DMS 273 treated with DMSO at 0.1 percent for 48 hours (cell line): ENCODE data around the gene HOXB1.
"Not testable (repeated sequence)": the region's sequence is repeated elsewhere in the genome, so short reads cannot be mapped to it uniquely, and the experiment has no call there.

Source experiments
- DNase-seq: peaks from one replicate; lab custom pipeline; 2025; lab: John Stamatoyannopoulos, UW

Gene HOXB1

GRCh38 chr17:48494335-48494734 lies 36.5 kb downstream of the HOXB1 start:
- no peak for DNase-seq

DNA sequence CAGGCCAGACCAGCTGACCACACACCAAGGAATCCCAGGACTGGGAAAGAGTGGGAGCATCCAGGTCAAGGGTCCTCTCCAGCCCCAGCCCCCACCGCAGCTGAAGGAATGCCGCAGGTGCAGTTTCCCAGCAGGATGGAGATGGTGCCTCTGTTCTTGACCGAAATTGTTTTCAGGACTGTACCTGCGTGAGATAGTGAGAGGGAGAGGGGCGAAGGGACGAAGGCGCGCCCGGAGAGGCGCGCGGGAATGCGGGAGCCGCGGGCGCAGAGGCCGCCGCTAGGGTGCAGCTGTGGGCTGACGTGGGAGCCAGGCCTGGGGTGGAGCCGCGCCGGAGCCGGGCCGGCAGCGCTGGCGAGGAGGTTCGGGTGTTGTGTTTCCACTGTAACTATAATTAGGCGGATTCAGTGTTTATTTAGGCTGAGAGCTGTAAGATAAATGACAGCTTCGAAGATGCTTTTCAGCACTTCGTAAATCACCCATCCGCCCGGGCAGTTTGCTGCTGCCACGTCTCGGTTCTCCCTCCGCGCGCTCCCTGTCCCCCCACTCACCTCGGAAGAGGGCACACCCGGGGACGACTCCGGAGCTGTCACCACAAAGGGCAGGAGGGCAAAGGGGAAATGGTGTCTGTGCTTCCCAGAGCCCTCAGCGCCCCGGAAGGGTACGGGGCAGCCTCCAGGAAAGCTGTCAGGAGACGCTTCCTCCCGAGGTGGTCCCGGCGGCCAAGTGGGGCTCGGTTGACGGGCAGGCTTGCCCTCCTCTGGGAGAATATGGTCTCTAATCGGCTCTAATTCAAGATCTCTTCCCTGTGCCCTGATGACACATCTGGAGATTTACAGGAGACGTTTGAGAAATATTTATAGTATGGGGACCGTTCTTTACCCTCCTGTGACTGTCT lies 38.2 kb downstream of the HOXB1 start:
- DNase-seq: no peak

- no peak for DNase-seq
These were observed 39.1 kb downstream of the HOXB1 start for GRCh38 chr17:48491527-48492273.

DNA sequence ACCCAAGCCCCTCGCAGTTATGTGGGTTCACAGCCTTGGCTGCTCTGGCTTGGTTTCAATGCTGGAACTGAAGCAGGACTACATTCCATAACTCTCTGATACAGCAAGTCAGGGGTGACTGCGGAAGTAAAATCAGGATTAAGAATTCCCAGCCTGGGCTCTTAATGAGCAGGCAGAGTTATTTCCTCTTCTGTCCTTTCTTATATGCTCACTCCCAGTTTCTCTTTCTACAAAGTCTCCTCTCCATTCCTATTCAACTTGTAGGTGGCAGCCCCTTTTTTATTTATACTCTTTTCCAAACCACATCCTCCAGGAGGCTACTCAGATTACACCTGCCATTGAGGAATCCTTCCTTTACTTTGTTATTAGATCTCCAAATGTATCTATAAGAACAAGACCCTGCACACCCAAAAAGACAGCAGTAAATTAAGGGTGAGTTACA lies 40.3 kb downstream of the HOXB1 start:
- DNase-seq: no peak

DNA sequence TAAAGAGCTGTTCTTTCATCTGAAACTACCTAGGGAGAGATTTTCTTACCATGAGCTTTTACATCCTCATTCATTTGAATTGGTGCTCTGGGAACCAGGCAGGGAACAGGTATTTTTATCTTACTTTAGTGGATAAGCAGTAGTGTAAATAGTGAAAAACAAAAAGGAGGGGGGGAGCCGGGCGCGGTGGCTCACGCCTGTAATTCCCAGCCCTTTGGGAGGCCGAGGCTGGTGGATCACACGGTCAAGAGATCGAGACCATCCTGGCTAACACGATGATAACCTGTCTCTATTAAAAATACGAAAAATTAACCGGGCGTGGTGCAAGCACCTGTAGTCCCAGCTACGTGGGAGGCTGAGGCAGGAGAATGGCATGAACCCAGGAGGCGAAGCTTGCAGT lies 41.0 kb downstream of the HOXB1 start:
- no peak for DNase-seq

DNA sequence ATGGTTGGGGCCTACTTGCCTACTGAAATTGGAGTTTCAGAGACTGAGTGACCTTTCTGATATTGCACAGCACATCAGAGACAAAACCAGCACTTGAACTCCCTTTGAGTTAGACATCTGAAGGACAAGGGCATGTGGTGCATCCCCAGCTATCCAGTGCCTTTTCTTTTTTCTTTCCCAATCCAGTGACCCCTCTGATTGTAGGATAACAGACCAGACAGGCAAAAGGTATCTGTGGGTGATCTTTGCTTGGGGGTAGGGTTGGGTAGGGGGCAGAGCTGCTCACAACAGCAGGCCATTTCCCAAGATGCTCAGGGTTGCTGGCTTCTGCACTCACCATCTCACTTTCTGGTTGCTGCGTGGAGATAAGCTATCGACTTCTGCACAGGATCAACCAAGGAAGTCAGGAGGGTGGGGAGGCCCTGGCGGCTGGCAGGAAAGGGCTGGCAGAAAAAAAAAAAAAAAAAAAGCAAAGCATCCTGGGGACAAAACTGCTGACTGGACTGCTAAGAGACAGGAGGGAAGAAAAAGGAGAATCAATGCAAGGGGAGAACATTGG lies 42.2 kb downstream of the HOXB1 start:
- DNase-seq: no peak

- DNase-seq: no peak
These were observed 43.6 kb downstream of the HOXB1 start for GRCh38 chr17:48487221-48487620.

DNA sequence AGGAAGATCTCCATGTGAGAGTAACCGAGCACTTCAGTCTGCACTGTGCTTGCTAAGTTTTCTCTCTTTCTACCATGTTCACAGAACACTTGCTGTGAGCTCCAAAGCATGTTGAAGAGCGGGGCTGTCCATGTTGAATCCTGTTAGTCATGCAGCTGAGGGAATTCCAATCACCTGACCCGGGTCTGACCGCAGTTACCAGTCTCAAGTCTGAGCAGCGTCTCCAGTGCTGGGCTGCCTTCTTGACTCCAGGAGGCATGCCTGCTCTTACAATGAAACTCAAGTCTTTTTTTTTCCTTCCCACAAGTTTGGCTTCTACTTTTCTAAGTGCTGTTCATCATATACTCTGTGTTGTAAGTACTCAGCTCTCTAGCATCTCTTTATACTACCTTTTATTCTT lies 44.3 kb downstream of the HOXB1 start:
- DNase-seq: no peak

GRCh38 chr17:48484850-48485249 lies 46.0 kb downstream of the HOXB1 start:
- no peak for DNase-seq

GRCh38 chr17:48484256-48484655 lies 46.6 kb downstream of the HOXB1 start:
- DNase-seq: no peak

GRCh38 chr17:48483471-48484131 lies 47.2 kb downstream of the HOXB1 start:
- DNase-seq: no peak

DNA sequence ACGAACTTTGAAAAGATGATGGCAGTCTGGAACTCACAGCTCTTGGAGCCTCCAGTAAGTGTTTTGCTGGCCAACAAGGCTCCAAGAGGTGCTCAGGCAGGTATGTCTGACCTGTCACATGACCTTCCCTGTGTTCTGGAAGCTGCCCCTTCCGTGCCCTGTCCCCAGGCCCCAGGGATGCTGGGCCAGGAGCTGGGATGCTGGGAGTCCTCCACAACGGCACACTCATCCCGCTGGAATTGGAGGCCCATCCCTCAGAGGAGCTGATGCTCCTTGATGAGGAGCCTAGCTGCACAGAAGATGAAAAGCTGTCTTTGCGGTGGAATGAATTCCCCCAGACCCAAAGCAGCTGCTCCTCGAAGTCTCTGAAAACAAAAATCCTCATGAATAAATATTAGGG lies 47.8 kb downstream of the HOXB1 start:
- DNase-seq: no peak

DNA sequence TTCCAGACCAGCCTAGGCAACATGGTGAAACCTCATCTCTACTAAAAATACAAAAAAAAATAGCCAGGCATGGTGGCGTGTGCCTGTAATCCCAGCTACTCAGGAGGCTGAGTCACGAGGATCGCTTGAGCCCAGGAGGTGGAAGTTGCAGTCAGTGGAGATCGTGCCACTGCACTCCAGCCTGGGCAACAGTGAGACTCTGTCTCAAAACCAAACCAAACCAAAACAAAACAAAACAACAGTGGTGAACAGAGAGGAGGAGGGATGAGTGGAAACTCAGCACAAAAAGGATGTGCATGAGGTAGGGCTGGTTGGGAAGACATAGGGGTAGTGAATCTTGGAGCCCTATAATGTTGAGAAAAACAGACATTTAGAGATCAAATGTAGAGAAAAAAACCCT lies 48.5 kb downstream of the HOXB1 start:
- not testable (repeated sequence) for DNase-seq

DNA sequence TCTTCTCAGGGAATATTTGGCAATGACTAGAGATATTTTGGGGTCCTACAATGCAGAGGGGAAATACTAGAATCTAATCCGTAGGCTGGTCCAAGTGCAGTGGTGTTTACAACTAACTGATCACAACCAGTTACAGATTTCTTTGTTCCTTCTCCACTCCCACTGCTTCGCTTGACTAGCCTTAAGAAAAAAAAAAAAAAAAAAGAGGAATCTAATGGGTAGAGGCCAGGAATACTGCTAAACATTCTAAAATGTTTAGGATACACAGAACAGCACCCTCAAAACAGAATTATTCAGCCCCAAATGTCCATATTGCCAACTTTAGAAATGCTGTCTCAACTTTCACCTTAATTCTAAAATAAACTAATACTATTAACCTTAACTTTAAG lies 51.8 kb downstream of the HOXB1 start:
- DNase-seq: no peak
